HG02970 (cell line): ENCODE results near the gene PCED1A.
"Not testable (repeated sequence)": the region's sequence is repeated elsewhere in the genome, so short reads cannot be mapped to it uniquely, and the experiment has no call there.

Experiments used
- ATAC-seq: cut with Tn5 transposase; IDR thresholded peaks from one replicate; pipeline ENCODE4 v1.9.1; 2021; ENCODE audit warnings: mild to moderate bottlenecking, moderate library complexity, moderate number of reproducible peaks; ENCODE audit not compliant: unreplicated experiment, low FRiP score

The PCED1A gene

GRCh38 chr20:2807929-2808328, 32.5 kb downstream of the PCED1A start:
- not testable (repeated sequence) for ATAC-seq

GRCh38 chr20:2807019-2807418, 33.4 kb downstream of the PCED1A start:
- no peak for ATAC-seq

GRCh38 chr20:2806351-2806701, 34.1 kb downstream of the PCED1A start:
- ATAC-seq, result no peak

- ATAC-seq, result no peak
These were observed 34.6 kb downstream of the PCED1A start for GRCh38 chr20:2805689-2806350.

GRCh38 chr20:2804852-2805688, 35.4 kb downstream of the PCED1A start:
- no peak for ATAC-seq

GRCh38 chr20:2804041-2804828, 36.2 kb downstream of the PCED1A start:
- no peak for ATAC-seq

- no peak for ATAC-seq
These were observed 39.1 kb downstream of the PCED1A start for GRCh38 chr20:2801286-2801728.

GRCh38 chr20:2800521-2801285, 39.8 kb downstream of the PCED1A start, which contains the start of gene CPXM1:
Gene CPXM1, minus strand, starts transcription at chr20:2800627. Its CDS starts 55 bp downstream, at chr20:2800572.
- ATAC-seq, result no peak

GRCh38 chr20:2799688-2800520, 40.6 kb downstream of the PCED1A start:
- no peak for ATAC-seq

GRCh38 chr20:2799271-2799670, 41.2 kb downstream of the PCED1A start:
- ATAC-seq, result no peak

- no peak for ATAC-seq
These were observed 41.6 kb downstream of the PCED1A start for GRCh38 chr20:2798814-2799213.

- no peak for ATAC-seq
These were observed 42.2 kb downstream of the PCED1A start for GRCh38 chr20:2798095-2798805.

GRCh38 chr20:2797136-2797983, 43.1 kb downstream of the PCED1A start:
- ATAC-seq, result no peak

GRCh38 chr20:2796011-2796660, 44.3 kb downstream of the PCED1A start:
- no peak for ATAC-seq

- no peak for ATAC-seq
These were observed 45.0 kb downstream of the PCED1A start for GRCh38 chr20:2795451-2795850.

- no peak for ATAC-seq
These were observed 45.5 kb downstream of the PCED1A start for GRCh38 chr20:2794866-2795447.

- no peak for ATAC-seq
These were observed 46.2 kb downstream of the PCED1A start for GRCh38 chr20:2794202-2794748.
